ENCODE measurements around the gene DRICH1. TPM values are rescaled to one million over a fixed set of nuclear protein-coding genes. Genes with fewer than 3 reads are reported as not detected.

DRICH1 gene
- polyA plus RNA-seq, 3 donors = 1.7 TPM; not detected in 2

DNA sequence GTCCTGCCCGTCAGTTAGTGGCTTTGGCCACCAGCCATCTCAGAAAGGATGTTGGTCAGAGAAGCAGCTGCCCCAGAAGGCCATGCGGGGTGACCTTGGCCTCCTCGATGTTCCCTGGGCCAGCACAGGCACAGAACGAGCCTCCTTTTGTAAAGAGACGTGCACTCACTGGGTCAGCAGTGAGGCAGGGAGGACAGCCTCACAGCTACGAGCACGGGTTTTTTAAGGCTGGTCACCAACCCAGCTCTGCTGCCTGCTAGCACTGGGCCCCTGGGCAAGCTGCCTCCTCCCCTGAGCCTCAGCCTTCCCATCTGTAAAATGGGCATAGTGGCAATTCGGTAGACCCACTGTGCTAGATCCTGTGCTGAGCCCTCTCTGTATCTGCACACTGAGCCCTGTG, 62.8 kb downstream of the DRICH1 start:
- Histone ChIP-seq H3K27me3 (ENCODE audit: control insufficient read depth in 2 of 2, insufficient read depth in 2 of 2, low read length in 2 of 2) (peaks cover 12 to 29% of the 10 kb centered on the region in 2 donors), H3K79me2 (ENCODE audit: insufficient read depth, low read length) (no peaks in the 10 kb centered on the region), H2AFZ (ENCODE audit: insufficient read depth, low read depth, low read length, poor library complexity, severe bottlenecking) (no peak overlapping the region), H3K4me3 (replicated peaks in 1 of 3; ENCODE audit: low read depth in 2 of 3, low read length in 3 of 3) (no peak overlapping the region), H3K4me1 (ENCODE audit: control insufficient read depth in 1 of 2, insufficient read depth in 2 of 2, low read length in 2 of 2) (peaks cover 7 to 12% of the 10 kb centered on the region in 2 donors), H4K20me1 (ENCODE audit: insufficient read depth, low read length) (no peaks in the 10 kb centered on the region), H3K4me2 (replicated peaks; ENCODE audit: extremely low read depth, low read length, poor library complexity, severe bottlenecking) (no peak overlapping the region), H3K36me3 (replicated peaks in 1 of 2; ENCODE audit: control insufficient read depth in 1 of 2, insufficient read depth in 2 of 2, low read length in 2 of 2) (no peaks in the 10 kb centered on the region), H3K9me3 (replicated peaks in 1 of 2; ENCODE audit: control insufficient read depth in 1 of 2, insufficient read depth in 1 of 2, low read length in 2 of 2) (no peaks in the 10 kb centered on the region), H3K27ac (ENCODE audit: low read depth in 1 of 2, low read length in 2 of 2) (no peak overlapping the region), H3K9ac (ENCODE audit: insufficient read depth, low read length, poor library complexity, severe bottlenecking) (no peak overlapping the region)
- DNase-seq = no peak
- H3K27ac Mint-ChIP-seq = no peak overlapping the region
- H3K9me3 Mint-ChIP-seq = peaks cover 0 to 14% (median 2%) of the 10 kb centered on the region in 7 donors
- H3K27me3 Mint-ChIP-seq (ENCODE audit: low read depth in 3 of 3) = peaks cover 27 to 40% (median 32%) of the 10 kb centered on the region in 3 donors
- H3K4me1 Mint-ChIP-seq = peaks cover 6% of the 10 kb centered on the region
- TF ChIP-seq, protein P1, sequence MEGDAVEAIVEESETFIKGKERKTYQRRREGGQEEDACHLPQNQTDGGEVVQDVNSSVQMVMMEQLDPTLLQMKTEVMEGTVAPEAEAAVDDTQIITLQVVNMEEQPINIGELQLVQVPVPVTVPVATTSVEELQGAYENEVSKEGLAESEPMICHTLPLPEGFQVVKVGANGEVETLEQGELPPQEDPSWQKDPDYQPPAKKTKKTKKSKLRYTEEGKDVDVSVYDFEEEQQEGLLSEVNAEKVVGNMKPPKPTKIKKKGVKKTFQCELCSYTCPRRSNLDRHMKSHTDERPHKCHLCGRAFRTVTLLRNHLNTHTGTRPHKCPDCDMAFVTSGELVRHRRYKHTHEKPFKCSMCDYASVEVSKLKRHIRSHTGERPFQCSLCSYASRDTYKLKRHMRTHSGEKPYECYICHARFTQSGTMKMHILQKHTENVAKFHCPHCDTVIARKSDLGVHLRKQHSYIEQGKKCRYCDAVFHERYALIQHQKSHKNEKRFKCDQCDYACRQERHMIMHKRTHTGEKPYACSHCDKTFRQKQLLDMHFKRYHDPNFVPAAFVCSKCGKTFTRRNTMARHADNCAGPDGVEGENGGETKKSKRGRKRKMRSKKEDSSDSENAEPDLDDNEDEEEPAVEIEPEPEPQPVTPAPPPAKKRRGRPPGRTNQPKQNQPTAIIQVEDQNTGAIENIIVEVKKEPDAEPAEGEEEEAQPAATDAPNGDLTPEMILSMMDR (IDR thresholded peaks at IDR 0.05) = no peak
- intact Hi-C loops (cut with micrococcal nuclease) = no loop called here
- H3K36me3 Mint-ChIP-seq = peaks cover 0 to 2% of the 10 kb centered on the region in 2 donors
- H3K4me3 Mint-ChIP-seq = no peak overlapping the region
- WGBS (ENCODE audit: insufficient coverage) = 80% methylated on average over 8 of the region's 8 CpGs

DNA sequence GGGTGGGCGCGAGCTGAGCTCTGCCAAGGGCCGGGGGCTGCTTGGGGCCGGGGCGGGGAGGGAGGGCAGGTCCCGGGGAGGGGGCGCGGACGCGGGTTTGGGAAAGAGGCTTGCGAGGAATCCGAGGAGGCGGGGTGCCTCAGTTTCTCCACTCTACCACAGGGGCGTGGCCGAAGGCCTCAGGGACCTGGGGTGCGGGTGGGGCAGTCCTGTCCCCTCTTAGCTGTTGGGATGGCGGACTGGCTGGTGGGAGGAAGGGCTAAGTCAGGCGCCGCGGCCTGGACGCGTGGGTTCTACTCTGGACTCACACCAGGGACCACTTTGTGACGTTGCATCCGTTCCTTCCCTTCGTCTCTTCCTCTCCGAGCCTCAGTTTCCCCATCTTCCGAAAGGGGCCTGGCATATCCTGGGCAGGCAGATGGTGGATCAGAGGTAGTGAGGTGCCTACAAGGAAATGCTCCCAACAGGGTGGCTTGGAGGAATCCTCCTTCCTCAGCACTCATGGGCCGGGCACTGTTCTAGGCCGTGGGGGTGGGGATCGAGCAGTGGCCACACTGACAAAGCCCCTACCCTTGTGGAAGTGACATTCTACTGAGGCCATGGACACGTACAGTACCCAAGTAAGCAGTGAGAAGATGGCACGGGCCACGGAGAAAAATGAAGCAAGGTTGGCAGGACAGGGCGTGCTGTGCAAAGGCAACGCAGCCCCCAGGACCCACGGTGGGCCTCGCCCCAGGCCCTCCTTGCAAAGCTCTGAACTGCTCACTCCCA, 65.2 kb downstream of the DRICH1 start:
- no peak for DNase-seq
- H3K27me3 Mint-ChIP-seq (ENCODE audit: low read depth in 3 of 3) = peaks cover 27 to 51% (median 29%) of the 10 kb centered on the region in 3 donors
- Histone ChIP-seq H3K9me3 (replicated peaks in 1 of 2; ENCODE audit: control insufficient read depth in 1 of 2, insufficient read depth in 1 of 2, low read length in 2 of 2) (no peaks in the 10 kb centered on the region), H3K27ac (ENCODE audit: low read depth in 1 of 2, low read length in 2 of 2) (no peak overlapping the region), H3K36me3 (replicated peaks in 1 of 2; ENCODE audit: control insufficient read depth in 1 of 2, insufficient read depth in 2 of 2, low read length in 2 of 2) (no peaks in the 10 kb centered on the region), H3K27me3 (ENCODE audit: control insufficient read depth in 2 of 2, insufficient read depth in 2 of 2, low read length in 2 of 2) (peaks cover 12 to 29% of the 10 kb centered on the region in 2 donors), H3K4me1 (ENCODE audit: control insufficient read depth in 1 of 2, insufficient read depth in 2 of 2, low read length in 2 of 2) (peaks cover 7 to 12% of the 10 kb centered on the region in 2 donors), H3K4me2 (replicated peaks; ENCODE audit: extremely low read depth, low read length, poor library complexity, severe bottlenecking) (peak overlapping the region; percentile 67), H4K20me1 (ENCODE audit: insufficient read depth, low read length) (no peaks in the 10 kb centered on the region), H3K4me3 (replicated peaks in 1 of 3; ENCODE audit: low read depth in 2 of 3, low read length in 3 of 3) (no peak overlapping the region), H2AFZ (ENCODE audit: insufficient read depth, low read depth, low read length, poor library complexity, severe bottlenecking) (peak overlapping the region; percentile 63), H3K79me2 (ENCODE audit: insufficient read depth, low read length) (no peaks in the 10 kb centered on the region), H3K9ac (ENCODE audit: insufficient read depth, low read length, poor library complexity, severe bottlenecking) (no peak overlapping the region)
- H3K36me3 Mint-ChIP-seq = peaks cover 0 to 2% of the 10 kb centered on the region in 2 donors
- peaks cover 0 to 14% (median 2%) of the 10 kb centered on the region in 7 donors for H3K9me3 Mint-ChIP-seq
- H3K4me1 Mint-ChIP-seq = peaks cover 6% of the 10 kb centered on the region
- intact Hi-C loops (cut with micrococcal nuclease) = no loop called here
- peak overlapping the region in 1 of 2 donors; percentile 77 for H3K4me3 Mint-ChIP-seq
- no peak overlapping the region for H3K27ac Mint-ChIP-seq
- TF ChIP-seq, protein P1 (IDR thresholded peaks at IDR 0.05) = no peak
- 95% methylated on average over 10 of the region's 37 CpGs for WGBS (ENCODE audit: insufficient coverage)

All from CD14-positive monocyte (primary cell).